Measurements from ENCODE around the gene OR8J3.

Gene OR8J3

DNA sequence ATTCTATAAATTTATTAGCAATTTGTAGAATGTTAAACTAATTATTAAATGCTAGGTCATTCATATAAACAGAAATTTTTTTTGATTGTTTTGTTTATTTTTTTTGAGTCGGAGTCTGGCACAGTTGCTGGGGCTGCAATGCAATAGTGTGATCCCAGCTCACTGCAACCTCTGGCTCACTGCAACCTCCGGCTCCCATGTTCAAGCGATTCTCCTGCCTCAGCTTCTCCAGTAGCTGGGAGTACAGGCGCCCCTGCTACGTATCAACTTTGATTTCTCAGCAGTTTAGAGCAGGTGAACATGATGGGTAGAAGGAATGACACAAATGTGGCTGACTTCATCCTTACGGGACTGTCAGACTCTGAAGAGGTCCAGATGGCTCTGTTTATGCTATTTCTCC lies 17.9 kb downstream of the OR8J3 start, which contains the start of gene OR8H3:
TSS of gene OR8H3 (plus strand) at position 301 of the 400 bp plus-strand sequence. CDS start at position 301, 0 bp downstream.
- Histone ChIP-seq H3K27ac (replicated peaks) (no peak within 1 kb of the TSS), H3K27me3 (ENCODE audit: insufficient read depth, poor library complexity, severe bottlenecking) (no peaks in the 10 kb centered on the region), H3K4me3 (replicated peaks; ENCODE audit: insufficient read depth, low read length) (no peak within 1 kb of the TSS)
- no peak for DNase-seq (ENCODE audit: low read depth in 1 of 2, low spot score in 1 of 2)
- TF ChIP-seq, protein P1, sequence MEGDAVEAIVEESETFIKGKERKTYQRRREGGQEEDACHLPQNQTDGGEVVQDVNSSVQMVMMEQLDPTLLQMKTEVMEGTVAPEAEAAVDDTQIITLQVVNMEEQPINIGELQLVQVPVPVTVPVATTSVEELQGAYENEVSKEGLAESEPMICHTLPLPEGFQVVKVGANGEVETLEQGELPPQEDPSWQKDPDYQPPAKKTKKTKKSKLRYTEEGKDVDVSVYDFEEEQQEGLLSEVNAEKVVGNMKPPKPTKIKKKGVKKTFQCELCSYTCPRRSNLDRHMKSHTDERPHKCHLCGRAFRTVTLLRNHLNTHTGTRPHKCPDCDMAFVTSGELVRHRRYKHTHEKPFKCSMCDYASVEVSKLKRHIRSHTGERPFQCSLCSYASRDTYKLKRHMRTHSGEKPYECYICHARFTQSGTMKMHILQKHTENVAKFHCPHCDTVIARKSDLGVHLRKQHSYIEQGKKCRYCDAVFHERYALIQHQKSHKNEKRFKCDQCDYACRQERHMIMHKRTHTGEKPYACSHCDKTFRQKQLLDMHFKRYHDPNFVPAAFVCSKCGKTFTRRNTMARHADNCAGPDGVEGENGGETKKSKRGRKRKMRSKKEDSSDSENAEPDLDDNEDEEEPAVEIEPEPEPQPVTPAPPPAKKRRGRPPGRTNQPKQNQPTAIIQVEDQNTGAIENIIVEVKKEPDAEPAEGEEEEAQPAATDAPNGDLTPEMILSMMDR (IDR thresholded peaks at IDR 0.05; ENCODE audit: insufficient read depth, low read length): no peak
- TF ChIP-seq GABPA (IDR thresholded peaks at IDR 0.05; ENCODE audit: low read depth) (no peak), SPI1 (IDR thresholded peaks at IDR 0.05; ENCODE audit: borderline replicate concordance, low read depth) (no peak), POLR2AphosphoS5 (IDR thresholded peaks at IDR 0.05; ENCODE audit: low read depth) (no peak)
- TF ChIP-seq, protein P2, sequence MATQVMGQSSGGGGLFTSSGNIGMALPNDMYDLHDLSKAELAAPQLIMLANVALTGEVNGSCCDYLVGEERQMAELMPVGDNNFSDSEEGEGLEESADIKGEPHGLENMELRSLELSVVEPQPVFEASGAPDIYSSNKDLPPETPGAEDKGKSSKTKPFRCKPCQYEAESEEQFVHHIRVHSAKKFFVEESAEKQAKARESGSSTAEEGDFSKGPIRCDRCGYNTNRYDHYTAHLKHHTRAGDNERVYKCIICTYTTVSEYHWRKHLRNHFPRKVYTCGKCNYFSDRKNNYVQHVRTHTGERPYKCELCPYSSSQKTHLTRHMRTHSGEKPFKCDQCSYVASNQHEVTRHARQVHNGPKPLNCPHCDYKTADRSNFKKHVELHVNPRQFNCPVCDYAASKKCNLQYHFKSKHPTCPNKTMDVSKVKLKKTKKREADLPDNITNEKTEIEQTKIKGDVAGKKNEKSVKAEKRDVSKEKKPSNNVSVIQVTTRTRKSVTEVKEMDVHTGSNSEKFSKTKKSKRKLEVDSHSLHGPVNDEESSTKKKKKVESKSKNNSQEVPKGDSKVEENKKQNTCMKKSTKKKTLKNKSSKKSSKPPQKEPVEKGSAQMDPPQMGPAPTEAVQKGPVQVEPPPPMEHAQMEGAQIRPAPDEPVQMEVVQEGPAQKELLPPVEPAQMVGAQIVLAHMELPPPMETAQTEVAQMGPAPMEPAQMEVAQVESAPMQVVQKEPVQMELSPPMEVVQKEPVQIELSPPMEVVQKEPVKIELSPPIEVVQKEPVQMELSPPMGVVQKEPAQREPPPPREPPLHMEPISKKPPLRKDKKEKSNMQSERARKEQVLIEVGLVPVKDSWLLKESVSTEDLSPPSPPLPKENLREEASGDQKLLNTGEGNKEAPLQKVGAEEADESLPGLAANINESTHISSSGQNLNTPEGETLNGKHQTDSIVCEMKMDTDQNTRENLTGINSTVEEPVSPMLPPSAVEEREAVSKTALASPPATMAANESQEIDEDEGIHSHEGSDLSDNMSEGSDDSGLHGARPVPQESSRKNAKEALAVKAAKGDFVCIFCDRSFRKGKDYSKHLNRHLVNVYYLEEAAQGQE (IDR thresholded peaks at IDR 0.05; ENCODE audit: insufficient replicate concordance, low read depth): no peak

DNA sequence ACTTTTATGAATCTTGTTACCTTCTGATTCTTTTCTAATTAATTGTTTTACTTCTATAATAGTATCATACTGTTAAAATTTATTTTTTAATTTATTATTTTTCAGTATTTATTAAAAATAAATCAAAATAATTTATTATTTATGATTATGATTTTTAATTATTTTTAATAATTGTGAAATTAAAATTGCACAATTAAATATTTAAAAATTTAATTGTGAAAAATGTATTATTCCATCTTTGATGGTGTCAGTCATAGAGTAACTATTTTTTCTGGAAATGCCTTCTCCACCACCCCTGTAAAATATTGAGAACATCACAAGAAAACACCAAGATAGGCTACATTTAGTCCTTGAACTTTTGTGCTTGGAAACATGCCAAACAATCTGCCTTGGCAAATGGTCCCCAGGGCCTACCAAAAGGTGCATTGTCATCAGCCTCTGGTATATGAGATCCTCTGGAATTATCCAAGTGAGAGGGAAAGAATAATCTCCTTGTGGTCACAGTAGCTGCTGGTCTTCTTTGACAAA lies 36.7 kb downstream of the OR8J3 start, which contains the start of gene OR8H2:
TSS of gene OR8H2 (plus strand) at position 478 of the 528 bp plus-strand sequence. CDS start 1,356 bp downstream, outside the sequence.
- Histone ChIP-seq H3K4me3 (replicated peaks; ENCODE audit: insufficient read depth, low read length) (no peak within 1 kb of the TSS), H3K27ac (replicated peaks) (no peak within 1 kb of the TSS), H3K27me3 (ENCODE audit: insufficient read depth, poor library complexity, severe bottlenecking) (no peaks in the 10 kb centered on the region)
- no peak for TF ChIP-seq SPI1 (IDR thresholded peaks at IDR 0.05; ENCODE audit: borderline replicate concordance, low read depth)
- TF ChIP-seq, protein P2 (IDR thresholded peaks at IDR 0.05; ENCODE audit: insufficient replicate concordance, low read depth): no peak
- no peak for TF ChIP-seq GABPA (IDR thresholded peaks at IDR 0.05; ENCODE audit: low read depth)
- TF ChIP-seq, protein P1 (IDR thresholded peaks at IDR 0.05; ENCODE audit: insufficient read depth, low read length): no peak
- no peak for TF ChIP-seq POLR2AphosphoS5 (IDR thresholded peaks at IDR 0.05; ENCODE audit: low read depth)
- DNase-seq (ENCODE audit: low read depth in 1 of 2, low spot score in 1 of 2): no peak

DNA sequence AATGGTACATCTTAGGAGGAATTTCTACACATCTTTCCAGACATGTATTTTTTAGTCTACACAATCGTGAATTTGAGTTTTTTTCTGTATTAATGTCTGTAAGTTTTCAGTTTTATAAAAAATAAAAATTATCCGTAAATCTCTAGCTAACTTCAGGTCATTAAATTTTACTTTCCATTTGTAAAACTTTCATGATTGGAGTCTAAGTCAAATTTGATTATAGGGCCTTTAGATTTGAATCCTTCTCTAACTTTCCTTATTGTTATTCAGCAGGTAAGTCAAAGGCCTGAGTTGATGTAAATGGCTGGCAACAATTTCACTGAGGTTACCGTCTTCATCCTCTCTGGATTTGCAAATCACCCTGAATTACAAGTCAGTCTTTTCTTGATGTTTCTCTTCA lies 47.0 kb downstream of the OR8J3 start, which contains the start of gene OR8I2:
TSS of gene OR8I2 (plus strand) at position 301 of the 400 bp plus-strand sequence. CDS start at position 301, 0 bp downstream.
- no peak for DNase-seq (ENCODE audit: low read depth in 1 of 2, low spot score in 1 of 2)
- Histone ChIP-seq H3K4me3 (replicated peaks; ENCODE audit: insufficient read depth, low read length) (no peak within 1 kb of the TSS), H3K27ac (replicated peaks) (no peak within 1 kb of the TSS), H3K27me3 (ENCODE audit: insufficient read depth, poor library complexity, severe bottlenecking) (no peaks in the 10 kb centered on the region)
- TF ChIP-seq GABPA (IDR thresholded peaks at IDR 0.05; ENCODE audit: low read depth): no peak
- TF ChIP-seq POLR2AphosphoS5 (IDR thresholded peaks at IDR 0.05; ENCODE audit: low read depth): no peak
- TF ChIP-seq, protein P1 (IDR thresholded peaks at IDR 0.05; ENCODE audit: insufficient read depth, low read length): no peak
- TF ChIP-seq, protein P2 (IDR thresholded peaks at IDR 0.05; ENCODE audit: insufficient replicate concordance, low read depth): no peak
- no peak for TF ChIP-seq SPI1 (IDR thresholded peaks at IDR 0.05; ENCODE audit: borderline replicate concordance, low read depth)
